IPS-11a (cell line): Measurements from ENCODE around the gene RECQL5.
"Not testable (repeated sequence)": the region's sequence is repeated elsewhere in the genome, so short reads cannot be mapped to it uniquely, and the experiment has no call there.

ENCODE experiments used
- H3K4me3 ChIP-seq: one replicate; pipeline ENCODE4 v1.5.1; 2013; ENCODE audit warnings: low read depth, low read length, control low read depth

Gene RECQL5

GRCh38 chr17:75595920-75596313 lies 71.0 kb downstream of the RECQL5 start:
- H3K4me3 ChIP-seq = no peak overlapping the region

- H3K4me3 ChIP-seq = no peak overlapping the region
Observed at GRCh38 chr17:75595284-75595919, 71.6 kb downstream of the RECQL5 start.

GRCh38 chr17:75594499-75595283 lies 72.3 kb downstream of the RECQL5 start:
- H3K4me3 ChIP-seq = no peak overlapping the region

GRCh38 chr17:75593430-75593829 lies 73.5 kb downstream of the RECQL5 start:
- not testable (repeated sequence) for H3K4me3 ChIP-seq

- H3K4me3 ChIP-seq = no peak overlapping the region
Observed at GRCh38 chr17:75592348-75593020, 74.5 kb downstream of the RECQL5 start.

- H3K4me3 ChIP-seq = no peak overlapping the region
Observed at GRCh38 chr17:75591722-75592302, 75.1 kb downstream of the RECQL5 start.

GRCh38 chr17:75590849-75591721 lies 75.9 kb downstream of the RECQL5 start:
- no peak overlapping the region for H3K4me3 ChIP-seq

- no peak overlapping the region for H3K4me3 ChIP-seq
Observed at GRCh38 chr17:75590314-75590761, 76.6 kb downstream of the RECQL5 start.

GRCh38 chr17:75589919-75590303 lies 77.0 kb downstream of the RECQL5 start:
- no peak overlapping the region for H3K4me3 ChIP-seq

GRCh38 chr17:75589012-75589918 lies 77.7 kb downstream of the RECQL5 start:
- peak overlapping the region; percentile 33 for H3K4me3 ChIP-seq

GRCh38 chr17:75588596-75589011 lies 78.3 kb downstream of the RECQL5 start:
- peak overlapping the region; percentile 33 for H3K4me3 ChIP-seq

GRCh38 chr17:75587675-75588595 lies 79.0 kb downstream of the RECQL5 start, which contains the start of gene MYO15B:
Gene MYO15B, plus strand, starts transcription at chr17:75587800. Its CDS starts 258 bp downstream, at chr17:75588058.
- peak within 1 kb of the TSS; percentile 33 for H3K4me3 ChIP-seq

- no peak overlapping the region for H3K4me3 ChIP-seq
Observed at GRCh38 chr17:75584849-75585175, 82.1 kb downstream of the RECQL5 start.

GRCh38 chr17:75583197-75583596 lies 83.8 kb downstream of the RECQL5 start:
- H3K4me3 ChIP-seq = not testable (repeated sequence)

- not testable (repeated sequence) for H3K4me3 ChIP-seq
Observed at GRCh38 chr17:75581121-75581725, 85.7 kb downstream of the RECQL5 start.
